DND-41 (cell line): ENCODE data around the gene RNF5.
A peak's percentile ranks its signal among the peaks of the same experiment; 100 is the strongest.

Experiments used
- ATAC-seq: fragments of 200-7000 bp; cut with Tn5 transposase; 3 replicates; pipeline ENCODE4 v1.9.1; 2021; ENCODE audit warnings: low read depth; ENCODE audit not compliant: insufficient read depth
- DNase-seq: peaks from one replicate; pipeline ENCODE4 v3.0.0-alpha.2; 2020
- H2AFZ ChIP-seq: 2 replicates; pipeline ENCODE4 v1.6.0; 2012; ENCODE audit warnings: low read depth, low read length
- H3K27ac ChIP-seq: 2 replicates; pipeline ENCODE4 v1.5.1; 2012; ENCODE audit warnings: low read length, inconsistent platforms
- H3K27me3 ChIP-seq: fragments of 200-600 bp; sonication (generic); 2 replicates; pipeline ENCODE4 v1.6.0; 2012; ENCODE audit warnings: low read length, mild to moderate bottlenecking, inconsistent platforms; ENCODE audit not compliant: insufficient read depth, poor library complexity
- H3K36me3 ChIP-seq: 2 replicates; pipeline ENCODE4 v1.5.1; 2012; ENCODE audit warnings: low read length, inconsistent platforms; ENCODE audit not compliant: insufficient read depth
- H3K4me1 ChIP-seq: 2 replicates; pipeline ENCODE4 v1.5.1; 2012; ENCODE audit warnings: mild to moderate bottlenecking, low read length; ENCODE audit not compliant: insufficient read depth
- H3K4me2 ChIP-seq: 2 replicates; pipeline ENCODE4 v1.6.0; 2012; ENCODE audit warnings: mild to moderate bottlenecking, moderate library complexity, low read length, inconsistent platforms; ENCODE audit not compliant: insufficient read depth
- H3K4me3 ChIP-seq, 2 experiments: fragments of 200-600 bp in 1 of 2; shearing (Covaris generic) in 1 of 2; 2 replicates each; pipeline ENCODE4 v1.5.1; 2012 to 2016; ENCODE audit warnings: inconsistent platforms in 2 of 2, low read length in 2 of 2, mild to moderate bottlenecking in 2 of 2, low read depth in 1 of 2, moderate library complexity in 1 of 2
- H3K79me2 ChIP-seq: 2 replicates; pipeline ENCODE4 v1.6.0; 2012; ENCODE audit warnings: low read length, inconsistent platforms; ENCODE audit not compliant: insufficient read depth
- H3K9ac ChIP-seq: 2 replicates; pipeline ENCODE4 v1.6.0; 2012; ENCODE audit warnings: low read depth, mild to moderate bottlenecking, inconsistent platforms, low read length, moderate library complexity
- H3K9me3 ChIP-seq: 2 replicates; pipeline ENCODE4 v1.5.1; 2012; ENCODE audit warnings: low read length, moderate library complexity, mild to moderate bottlenecking, inconsistent platforms; ENCODE audit not compliant: insufficient read depth, severe bottlenecking
- H4K20me1 ChIP-seq: 2 replicates; pipeline ENCODE4 v1.6.0; 2012; ENCODE audit warnings: low read length; ENCODE audit not compliant: insufficient read depth
- EZH2 ChIP-seq: IDR thresholded peaks from 3 replicates; pipeline ENCODE4 v1.6.1; 2012; ENCODE audit warnings: borderline replicate concordance, low read depth, mild to moderate bottlenecking, moderate library complexity, low read length, inconsistent platforms; ENCODE audit not compliant: severe bottlenecking
- TF ChIP-seq, protein P1 (sequence below): IDR thresholded peaks from 2 replicates; pipeline ENCODE4 v1.5.1; 2012; ENCODE audit warnings: borderline replicate concordance, low read length, moderate library complexity, mild to moderate bottlenecking; ENCODE audit not compliant: poor library complexity, severe bottlenecking; ENCODE audit errors: extremely low read depth

RNF5 gene

GRCh38 chr6:32154514-32155161 is 23.6 kb upstream of the RNF5 start:
- H3K9me3 ChIP-seq, result no peaks in the 10 kb centered on the region
- H3K4me1 ChIP-seq, result peaks cover 25% of the 10 kb centered on the region
- H3K36me3 ChIP-seq, result peaks cover 35% of the 10 kb centered on the region
- H4K20me1 ChIP-seq, result peaks cover 9% of the 10 kb centered on the region; the same call in 1 of the 2 replicates
- H2AFZ ChIP-seq, result peak overlapping the region; percentile 96
- TF ChIP-seq, protein P1, sequence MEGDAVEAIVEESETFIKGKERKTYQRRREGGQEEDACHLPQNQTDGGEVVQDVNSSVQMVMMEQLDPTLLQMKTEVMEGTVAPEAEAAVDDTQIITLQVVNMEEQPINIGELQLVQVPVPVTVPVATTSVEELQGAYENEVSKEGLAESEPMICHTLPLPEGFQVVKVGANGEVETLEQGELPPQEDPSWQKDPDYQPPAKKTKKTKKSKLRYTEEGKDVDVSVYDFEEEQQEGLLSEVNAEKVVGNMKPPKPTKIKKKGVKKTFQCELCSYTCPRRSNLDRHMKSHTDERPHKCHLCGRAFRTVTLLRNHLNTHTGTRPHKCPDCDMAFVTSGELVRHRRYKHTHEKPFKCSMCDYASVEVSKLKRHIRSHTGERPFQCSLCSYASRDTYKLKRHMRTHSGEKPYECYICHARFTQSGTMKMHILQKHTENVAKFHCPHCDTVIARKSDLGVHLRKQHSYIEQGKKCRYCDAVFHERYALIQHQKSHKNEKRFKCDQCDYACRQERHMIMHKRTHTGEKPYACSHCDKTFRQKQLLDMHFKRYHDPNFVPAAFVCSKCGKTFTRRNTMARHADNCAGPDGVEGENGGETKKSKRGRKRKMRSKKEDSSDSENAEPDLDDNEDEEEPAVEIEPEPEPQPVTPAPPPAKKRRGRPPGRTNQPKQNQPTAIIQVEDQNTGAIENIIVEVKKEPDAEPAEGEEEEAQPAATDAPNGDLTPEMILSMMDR, result peak; percentile 75
- TF ChIP-seq EZH2, result no peak
- peak overlapping the region; percentile 70 for H3K4me2 ChIP-seq
- peak overlapping the region; percentile 71 for H3K9ac ChIP-seq
- H3K79me2 ChIP-seq, result peaks cover 23% of the 10 kb centered on the region
- ATAC-seq, result peak; percentile 67
- H3K27ac ChIP-seq, result peak overlapping the region; percentile 83
- no peaks in the 10 kb centered on the region for H3K27me3 ChIP-seq
- DNase-seq, result peak; percentile 75
- H3K4me3 ChIP-seq, result peak overlapping the region; percentile 61 to 77; a peak in 3 of 4 replicates

DNA sequence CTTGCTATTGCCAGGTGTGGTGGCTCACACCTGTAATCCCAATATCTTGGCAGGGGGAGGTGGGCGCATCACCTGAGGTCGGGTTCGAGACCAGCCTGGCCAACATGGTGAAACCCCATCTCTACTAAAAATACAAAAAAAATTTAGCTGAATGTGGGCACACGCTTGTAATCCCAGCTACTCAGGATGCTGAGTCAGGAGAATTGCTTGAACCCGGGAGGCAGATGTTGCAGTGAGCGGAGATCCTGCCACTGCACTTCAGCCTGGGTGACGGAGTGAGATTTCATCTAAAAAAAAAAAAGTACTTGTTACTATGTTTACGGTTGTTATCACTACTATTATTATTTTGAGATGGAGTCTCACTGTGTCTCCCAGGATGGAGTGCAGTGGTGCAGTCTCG is 21.3 kb upstream of the RNF5 start:
- H4K20me1 ChIP-seq, result peaks cover 9% of the 10 kb centered on the region; the same call in 1 of the 2 replicates
- peaks cover 39% of the 10 kb centered on the region for H3K36me3 ChIP-seq
- no peaks in the 10 kb centered on the region for H3K9me3 ChIP-seq
- TF ChIP-seq, protein P1, result no peak
- TF ChIP-seq EZH2, result no peak
- no peak overlapping the region for H3K9ac ChIP-seq
- H3K27ac ChIP-seq, result no peak overlapping the region
- no peak overlapping the region for H3K4me2 ChIP-seq
- no peak for DNase-seq
- no peak overlapping the region for H2AFZ ChIP-seq
- H3K4me1 ChIP-seq, result peaks cover 25% of the 10 kb centered on the region
- ATAC-seq, result no peak
- H3K27me3 ChIP-seq, result no peaks in the 10 kb centered on the region
- H3K4me3 ChIP-seq, result no peak overlapping the region
- H3K79me2 ChIP-seq, result peaks cover 23% of the 10 kb centered on the region

DNA sequence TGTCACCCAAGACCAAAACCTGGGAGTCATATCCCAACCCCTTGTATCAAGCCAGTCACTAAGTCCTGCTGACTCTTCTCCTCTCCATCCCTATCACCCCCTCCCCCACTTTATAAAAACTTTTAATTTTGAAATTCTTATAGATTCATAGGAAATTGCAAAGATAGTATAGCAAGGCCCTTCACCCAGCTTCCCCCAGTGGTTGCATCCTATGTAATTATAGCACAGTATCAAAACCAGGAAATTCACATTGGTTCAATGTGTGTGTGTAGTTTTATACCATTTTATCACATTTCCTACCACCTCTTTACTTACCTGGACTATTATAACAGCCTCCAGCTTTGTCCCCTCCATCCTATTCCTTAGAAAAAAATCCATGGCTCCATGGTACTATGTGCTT is 20.2 kb upstream of the RNF5 start:
- H3K4me3 ChIP-seq, result no peak overlapping the region
- DNase-seq (no peak), ATAC-seq (no peak)
- H3K4me2 ChIP-seq, result no peak overlapping the region
- no peak for TF ChIP-seq EZH2
- peaks cover 43% of the 10 kb centered on the region for H3K36me3 ChIP-seq
- H3K4me1 ChIP-seq, result peaks cover 22% of the 10 kb centered on the region
- H3K27ac ChIP-seq, result no peak overlapping the region
- H4K20me1 ChIP-seq, result peaks cover 9% of the 10 kb centered on the region; the same call in 1 of the 2 replicates
- no peaks in the 10 kb centered on the region for H3K27me3 ChIP-seq
- H3K9me3 ChIP-seq, result no peaks in the 10 kb centered on the region
- H3K9ac ChIP-seq, result no peak overlapping the region
- no peak overlapping the region for H2AFZ ChIP-seq
- H3K79me2 ChIP-seq, result peaks cover 23% of the 10 kb centered on the region

GRCh38 chr6:32163559-32164258 is 14.5 kb upstream of the RNF5 start:
- H2AFZ ChIP-seq, result no peak overlapping the region
- DNase-seq, result no peak
- no peaks in the 10 kb centered on the region for H3K4me1 ChIP-seq
- H3K36me3 ChIP-seq, result peaks cover 39% of the 10 kb centered on the region
- H3K27me3 ChIP-seq, result no peaks in the 10 kb centered on the region
- H3K4me3 ChIP-seq, result no peak overlapping the region
- no peak overlapping the region; the same call in 1 of the 2 replicates for H3K27ac ChIP-seq
- no peak overlapping the region for H3K9ac ChIP-seq
- no peak for ATAC-seq
- TF ChIP-seq, protein P1, result no peak
- TF ChIP-seq EZH2, result no peak
- H3K4me2 ChIP-seq, result no peak overlapping the region
- no peaks in the 10 kb centered on the region for H3K79me2 ChIP-seq
- no peaks in the 10 kb centered on the region for H3K9me3 ChIP-seq
- no peaks in the 10 kb centered on the region for H4K20me1 ChIP-seq
